Fibroblast of the aortic adventitia (primary cell): ENCODE measurements around the gene CHM. TPM values are rescaled to one million over a fixed set of nuclear protein-coding genes. Genes with fewer than 3 reads are reported as not detected.

ENCODE experiments used
- DNase-seq: peaks from one replicate; pipeline ENCODE4 v3.0.0-alpha.2; 2010; ENCODE audit warnings: low read depth
- H3K4me3 ChIP-seq: 2 replicates; pipeline ENCODE4 v1.5.1; 2011; ENCODE audit warnings: low read depth, mild to moderate bottlenecking, control low read depth, low read length, moderate library complexity
- CTCF ChIP-seq: IDR thresholded peaks from 2 replicates; pipeline ENCODE4 v1.5.1; 2011; ENCODE audit warnings: mild to moderate bottlenecking, low read length, control low read depth, inconsistent platforms; ENCODE audit not compliant: insufficient read depth
- small RNA-seq: library from RNA; depleted of rRNA; stranded (forward); fragments of <200 nt; gene quantifications from one replicate; pipeline ENCODE3, GENCODE V24; 2012
- total RNA-seq: library from RNA; depleted of rRNA; stranded (reverse); fragments of >200 nt; gene quantifications from 2 replicates; pipeline ENCODE4 v1.2.3, GENCODE V29; 2012; ENCODE audit warnings: low replicate concordance

CHM gene
- total RNA-seq, 1 donor = 52.8 TPM

GRCh38 chrX:85859426-85859825 is 187.9 kb downstream of the CHM start:
- no peak overlapping the region for H3K4me3 ChIP-seq
- TF ChIP-seq CTCF = no peak
- peak; percentile 1 for DNase-seq

- DNase-seq = no peak
- peak; percentile 16 for TF ChIP-seq CTCF
- no peak overlapping the region for H3K4me3 ChIP-seq
Observed at GRCh38 chrX:85851418-85851817, 195.9 kb downstream of the CHM start.

GRCh38 chrX:85836868-85837267 is 210.5 kb downstream of the CHM start:
- no peak overlapping the region for H3K4me3 ChIP-seq
- peak; percentile 22 for DNase-seq
- no peak for TF ChIP-seq CTCF

GRCh38 chrX:85828771-85829170 is 218.6 kb downstream of the CHM start:
- DNase-seq = no peak
- no peak for TF ChIP-seq CTCF
- H3K4me3 ChIP-seq = no peak overlapping the region

GRCh38 chrX:85815203-85815751 is 232.1 kb downstream of the CHM start:
- no peak for TF ChIP-seq CTCF
- no peak overlapping the region for H3K4me3 ChIP-seq
- DNase-seq = no peak

Small RNAs within 50 kb of the gene (small RNA-seq; reads per million reads assigned to genes)
- gene AL022401.1 (not detected), gene MIR361 (12,959 reads per million, percentile 100 among the genes with 10 or more reads in this experiment), gene NDUFA5P7 (not detected), gene RF00019 (not detected)

Other genes starting within 250 kb of the CHM start
- gene DACH2, start 100.9 kb upstream of the CHM start, total RNA-seq = 0.09 TPM in 1 of 2 replicates, not detected in the other